HCT116 (cell line): ENCODE measurements around the gene ZBTB24. TPM values are rescaled to one million over a fixed set of nuclear protein-coding genes. Genes with fewer than 3 reads are reported as not detected.

ENCODE experiments used
- ATAC-seq: fragments of 200-7000 bp; cut with Tn5 transposase; 2 replicates; pipeline ENCODE4 v1.9.1; 2020; ENCODE audit warnings: mild to moderate bottlenecking, moderate library complexity
- BruUV-seq: library from RNA; stranded (reverse); fragments of 400-500 nt; replicated peaks from 2 replicates; lab custom pipeline; 2021; lab: Mats Ljungman, UMichigan
- CTCF ChIA-PET: fragments of 300-600 bp; sonication (Branson Sonifier 250); formaldehyde crosslinking; loops from one replicate; lab custom pipeline; 2021; ENCODE audit warnings: antibody characterized with exemption; lab: Charles Lee
- POLR2A ChIA-PET: fragments of 300-600, 350-600 bp; sonication (Branson Sonifier 250); formaldehyde crosslinking; loops from one replicate; lab custom pipeline; 2021; ENCODE audit warnings: antibody characterized with exemption; lab: Charles Lee
- RAD21 ChIA-PET, 2 experiments: fragments of 300-600 bp; sonication (Branson Sonifier 250); formaldehyde crosslinking; loops; one replicate each; lab custom pipeline; 2023; ENCODE audit warnings: low total read pairs in 2 of 2; ENCODE audit not compliant: uncharacterized antibody in 2 of 2, unreplicated experiment in 2 of 2, low non-redundant PET in 1 of 2; lab: Charles Lee
- DNase-seq: peaks from one replicate; pipeline ENCODE4 v3.0.0-alpha.2; 2010; ENCODE audit warnings: low read depth, low spot score
- H2AFZ ChIP-seq: fragments of 200-600 bp; shearing (Covaris generic), sonication (generic); 2 replicates; pipeline ENCODE4 v1.6.1; 2017; ENCODE audit warnings: low read depth, mixed run types, mixed read lengths, antibody characterized with exemption, low read length; ENCODE audit not compliant: poor library complexity, severe bottlenecking
- H3K27ac ChIP-seq: 2 replicates; pipeline ENCODE4 v1.5.1; 2012; ENCODE audit warnings: low read depth, low read length
- H3K27me3 ChIP-seq: fragments of 200-600 bp; sonication (generic); 2 replicates; pipeline ENCODE4 v1.6.1; 2016; ENCODE audit warnings: mixed run types, low read length, mixed read lengths; ENCODE audit not compliant: insufficient read depth
- H3K36me3 ChIP-seq, 2 experiments: fragments of 200-500 bp in 1 of 2; fragments of 200-600 bp in 1 of 2; sonication (Bioruptor generic) in 1 of 2; sonication (generic) in 1 of 2; 2 replicates each; pipeline versions ENCODE4 v1.5.1 to v1.6.1; 2014 to 2016; ENCODE audit warnings: low read length in 2 of 2, inconsistent platforms in 1 of 2, mixed read lengths in 1 of 2, mixed run types in 1 of 2; ENCODE audit not compliant: insufficient read depth in 2 of 2, control insufficient read depth in 1 of 2
- H3K4me1 ChIP-seq, 2 experiments: fragments of 200-600 bp in 1 of 2; sonication (generic) in 1 of 2; 2 replicates each; pipeline versions ENCODE4 v1.5.1 to v1.6.1; 2012 to 2017; ENCODE audit warnings: low read length in 2 of 2, inconsistent platforms in 1 of 2, mild to moderate bottlenecking in 1 of 2, mixed read lengths in 1 of 2, mixed run types in 1 of 2, moderate library complexity in 1 of 2; ENCODE audit not compliant: insufficient read depth in 2 of 2, control insufficient read depth in 1 of 2
- H3K4me2 ChIP-seq: fragments of 200-600 bp; sonication (generic); 2 replicates; pipeline ENCODE4 v1.6.1; 2017; ENCODE audit warnings: mixed run types, low read length, mixed read lengths
- H3K4me3 ChIP-seq, 2 experiments: fragments of 200-600 bp in 1 of 2; sonication (generic) in 1 of 2; replicated peaks in 1 of 2; 2 replicates each; pipeline ENCODE4 v1.5.1; 2011 to 2016; ENCODE audit warnings: low read length in 2 of 2, control low read depth in 1 of 2, low read depth in 1 of 2, mild to moderate bottlenecking in 1 of 2, mixed read lengths in 1 of 2, mixed run types in 1 of 2
- H3K79me2 ChIP-seq: fragments of 200-600 bp; sonication (generic); 2 replicates; pipeline ENCODE4 v1.6.1; 2017; ENCODE audit warnings: mild to moderate bottlenecking, mixed run types, low read length, moderate library complexity, mixed read lengths; ENCODE audit not compliant: insufficient read depth
- H3K9ac ChIP-seq: fragments of 200-600 bp; sonication (generic); 2 replicates; pipeline ENCODE4 v1.6.1; 2016; ENCODE audit warnings: low read length, mixed read lengths
- H3K9me2 ChIP-seq: fragments of 200-600 bp; sonication (generic), shearing (Covaris generic); 2 replicates; pipeline ENCODE4 v1.6.1; 2017; ENCODE audit warnings: mixed run types, mild to moderate bottlenecking, moderate library complexity; ENCODE audit not compliant: insufficient read depth
- H3K9me3 ChIP-seq, 2 experiments: fragments of 200-500 bp in 1 of 2; fragments of 200-600 bp in 1 of 2; sonication (Bioruptor generic) in 1 of 2; sonication (generic) in 1 of 2; 2 replicates each; pipeline ENCODE4 v1.6.1; 2014 to 2017; ENCODE audit warnings: low read length in 2 of 2, mixed read lengths in 2 of 2, inconsistent platforms in 1 of 2, low read depth in 1 of 2, mild to moderate bottlenecking in 1 of 2, mixed run types in 1 of 2, moderate library complexity in 1 of 2; ENCODE audit not compliant: control insufficient read depth in 1 of 2, insufficient read depth in 1 of 2
- H4K20me1 ChIP-seq: fragments of 200-600 bp; sonication (generic), shearing (Covaris generic); 2 replicates; pipeline ENCODE4 v1.6.1; 2017; ENCODE audit warnings: mixed run types, mild to moderate bottlenecking, moderate library complexity; ENCODE audit not compliant: insufficient read depth
- EGR1 ChIP-seq: IDR thresholded peaks from 2 replicates; pipeline ENCODE4 v1.6.1; 2012; ENCODE audit warnings: low read depth
- ELF1 ChIP-seq: IDR thresholded peaks from 2 replicates; pipeline ENCODE4 v1.6.1; 2012; ENCODE audit warnings: low read depth, borderline replicate concordance
- EZH2 ChIP-seq: fragments of 200-600 bp; sonication (generic); IDR thresholded peaks from 2 replicates; pipeline ENCODE4 v1.6.1; 2017; ENCODE audit warnings: antibody characterized with exemption, mixed run types
- EZH2phosphoT487 ChIP-seq: fragments of 200-600 bp; IDR thresholded peaks from 2 replicates; pipeline ENCODE4 v1.6.1; 2018; ENCODE audit warnings: antibody characterized with exemption, borderline replicate concordance
- JUND ChIP-seq: IDR thresholded peaks from 2 replicates; pipeline ENCODE4 v1.6.1; 2012
- POLR2AphosphoS5 ChIP-seq: IDR thresholded peaks from 2 replicates; pipeline ENCODE4 v1.6.1; 2011; ENCODE audit warnings: mild to moderate bottlenecking, low read depth, low read length, moderate library complexity
- SP1 ChIP-seq: IDR thresholded peaks from 2 replicates; pipeline ENCODE4 v1.6.1; 2012; ENCODE audit warnings: low read depth
- SRF ChIP-seq: IDR thresholded peaks from 2 replicates; pipeline ENCODE4 v1.6.1; 2012; ENCODE audit warnings: low read depth
- TCF7L2 ChIP-seq: IDR thresholded peaks from 2 replicates; pipeline ENCODE4 v1.7.0; 2011; ENCODE audit warnings: borderline replicate concordance, inconsistent platforms; ENCODE audit not compliant: insufficient read depth, insufficient read length; ENCODE audit errors: extremely low read depth
- YY1 ChIP-seq: IDR thresholded peaks from 2 replicates; pipeline ENCODE4 v1.6.1; 2011; ENCODE audit warnings: low read length, low read depth, moderate library complexity, mild to moderate bottlenecking; ENCODE audit not compliant: insufficient replicate concordance; ENCODE audit errors: extremely low read depth
- ZFX ChIP-seq: fragments of 450-650 bp; IDR thresholded peaks from 2 replicates; pipeline ENCODE4 v1.6.1; 2017
- ZNF274 ChIP-seq: fragments of 200-500 bp; sonication (Bioruptor generic); IDR thresholded peaks from 2 replicates; pipeline ENCODE4 v1.6.1; 2014; ENCODE audit warnings: mild to moderate bottlenecking, low read depth, low read length, inconsistent platforms
- intact Hi-C: fragments of 100-400 bp; cut with micrococcal nuclease; formaldehyde crosslinking; loops from 2 replicates; pipeline ENCODE4 v1.10.0; 2022
- total RNA-seq: library from RNA; stranded (reverse); gene quantifications from one replicate; pipeline ENCODE4 v1.2.1, GENCODE V29; 2021; ENCODE audit not compliant: unreplicated experiment
- TF ChIP-seq, protein P1 (sequence below): IDR thresholded peaks from 2 replicates; pipeline ENCODE4 v1.6.1; 2011; ENCODE audit warnings: mild to moderate bottlenecking, low read length, moderate library complexity; ENCODE audit not compliant: insufficient replicate concordance; ENCODE audit errors: extremely low read depth
- TF ChIP-seq, protein P2 (sequence below): IDR thresholded peaks from 2 replicates; pipeline ENCODE4 v1.6.1; 2012
- TF ChIP-seq, protein P3 (sequence below): IDR thresholded peaks from 2 replicates; pipeline ENCODE4 v1.6.1; 2012
- TF ChIP-seq, protein P4 (sequence below), 3 experiments: fragments of 200-600 bp in 1 of 3; sonication (generic) in 1 of 3; IDR thresholded peaks in 2 of 3; conservative IDR thresholded peaks in 1 of 3; 2 replicates each; pipeline ENCODE4 v1.5.1; 2012 to 2017; ENCODE audit warnings: low read depth in 2 of 3, low read length in 2 of 3, antibody characterized with exemption in 1 of 3, borderline replicate concordance in 1 of 3, control low read depth in 1 of 3, mild to moderate bottlenecking in 1 of 3, mixed read lengths in 1 of 3, mixed run types in 1 of 3, moderate library complexity in 1 of 3; ENCODE audit not compliant: insufficient read depth in 1 of 3

Gene ZBTB24
- total RNA-seq, 1 experiment from 2014 or later: 11.3 TPM

DNA sequence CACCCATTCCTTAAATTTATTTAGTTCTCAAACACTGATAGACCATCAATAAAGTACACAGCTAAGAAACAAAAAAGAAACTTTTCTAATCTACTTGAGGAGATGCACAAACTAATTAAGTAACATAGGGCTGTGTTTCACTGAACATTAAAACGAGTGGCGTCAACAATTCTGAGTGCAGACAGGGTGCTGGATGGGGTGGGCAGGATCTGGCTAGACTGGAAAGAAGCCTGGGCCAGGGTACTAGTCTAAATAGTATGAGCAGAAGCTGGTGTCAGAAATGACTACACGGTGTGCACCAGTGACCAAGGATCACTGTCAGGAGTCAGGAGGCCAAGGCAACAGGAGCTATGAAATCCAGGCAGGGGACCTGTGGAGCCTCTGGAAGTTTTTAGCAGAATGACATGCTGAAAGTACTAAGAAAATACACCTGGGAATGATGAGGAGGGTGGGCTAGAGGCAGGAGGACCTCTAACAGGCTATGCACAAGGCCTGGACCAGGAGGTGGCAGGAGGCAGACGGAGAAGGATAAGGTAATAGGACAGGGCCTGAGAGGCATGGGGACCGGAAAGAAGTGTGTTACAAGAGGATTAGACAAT lies 13.3 kb downstream of the ZBTB24 start:
- Histone ChIP-seq H4K20me1 (no peaks in the 10 kb centered on the region), H2AFZ (no peak overlapping the region), H3K9ac (no peak overlapping the region), H3K4me1 (no peaks in the 10 kb centered on the region), H3K9me2 (no peaks in the 10 kb centered on the region), H3K27me3 (no peaks in the 10 kb centered on the region), H3K4me2 (no peak overlapping the region), H3K36me3 (peaks cover 47 to 76% of the 10 kb centered on the region in 2 experiments; a peak in 3 of 4 replicates), H3K4me3 (no peak overlapping the region), H3K79me2 (peaks cover 53% of the 10 kb centered on the region), H3K9me3 (no peaks in the 10 kb centered on the region), H3K27ac (no peak overlapping the region)
- intact Hi-C loops: no loop called here
- ChIA-PET CTCF (no interaction called here), RAD21 (no interaction called here), POLR2A (no interaction called here)
- DNase-seq (no peak), ATAC-seq (no peak)
- no TSS peak for BruUV-seq
- TF ChIP-seq POLR2AphosphoS5 (no peak), ZFX (no peak), EZH2phosphoT487 (no peak), SP1 (no peak)

DNA sequence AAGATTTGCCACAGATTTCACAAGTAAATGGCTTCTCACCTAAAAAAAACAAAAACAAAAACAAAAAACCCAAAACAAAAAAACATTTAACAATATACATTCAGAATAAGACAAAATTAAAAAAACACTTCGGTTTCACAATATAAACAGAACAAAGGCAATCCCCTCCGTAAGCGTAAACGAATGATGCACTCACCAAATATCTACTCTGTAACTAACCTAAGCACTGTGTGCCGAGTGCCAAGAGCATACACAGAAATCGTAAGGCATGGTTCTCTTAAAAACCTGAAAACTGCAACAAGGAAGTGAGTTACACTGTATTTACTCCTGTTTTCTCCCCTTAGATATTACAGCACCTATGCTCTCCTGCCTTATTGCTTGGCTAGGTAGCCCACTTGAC lies 15.3 kb downstream of the ZBTB24 start:
- POLR2A ChIA-PET: no interaction called here
- H3K9me2 ChIP-seq: no peaks in the 10 kb centered on the region
- CTCF ChIA-PET: no interaction called here
- peaks cover 6% of the 10 kb centered on the region; the same call in 1 of the 2 replicates for H4K20me1 ChIP-seq
- H3K27ac ChIP-seq: no peak overlapping the region
- no peaks in the 10 kb centered on the region for H3K9me3 ChIP-seq
- no peak overlapping the region for H3K9ac ChIP-seq
- H2AFZ ChIP-seq: no peak overlapping the region
- no peaks in the 10 kb centered on the region for H3K4me1 ChIP-seq
- H3K79me2 ChIP-seq: peaks cover 51% of the 10 kb centered on the region
- RAD21 ChIA-PET: no interaction called here
- no peak for ATAC-seq
- no TSS peak for BruUV-seq
- H3K27me3 ChIP-seq: no peaks in the 10 kb centered on the region
- H3K4me2 ChIP-seq: no peak overlapping the region
- peaks cover 48 to 63% of the 10 kb centered on the region in 2 experiments; a peak in 3 of 4 replicates for H3K36me3 ChIP-seq
- intact Hi-C loops: no loop called here
- H3K4me3 ChIP-seq: no peak overlapping the region
- no peak for DNase-seq
- TF ChIP-seq SP1 (no peak), EZH2 (no peak), ZNF274 (no peak), ELF1 (no peak), SRF (no peak), ZFX (no peak), JUND (no peak), EGR1 (no peak), YY1 (no peak), TCF7L2 (no peak), EZH2phosphoT487 (no peak)
- TF ChIP-seq, protein P1, sequence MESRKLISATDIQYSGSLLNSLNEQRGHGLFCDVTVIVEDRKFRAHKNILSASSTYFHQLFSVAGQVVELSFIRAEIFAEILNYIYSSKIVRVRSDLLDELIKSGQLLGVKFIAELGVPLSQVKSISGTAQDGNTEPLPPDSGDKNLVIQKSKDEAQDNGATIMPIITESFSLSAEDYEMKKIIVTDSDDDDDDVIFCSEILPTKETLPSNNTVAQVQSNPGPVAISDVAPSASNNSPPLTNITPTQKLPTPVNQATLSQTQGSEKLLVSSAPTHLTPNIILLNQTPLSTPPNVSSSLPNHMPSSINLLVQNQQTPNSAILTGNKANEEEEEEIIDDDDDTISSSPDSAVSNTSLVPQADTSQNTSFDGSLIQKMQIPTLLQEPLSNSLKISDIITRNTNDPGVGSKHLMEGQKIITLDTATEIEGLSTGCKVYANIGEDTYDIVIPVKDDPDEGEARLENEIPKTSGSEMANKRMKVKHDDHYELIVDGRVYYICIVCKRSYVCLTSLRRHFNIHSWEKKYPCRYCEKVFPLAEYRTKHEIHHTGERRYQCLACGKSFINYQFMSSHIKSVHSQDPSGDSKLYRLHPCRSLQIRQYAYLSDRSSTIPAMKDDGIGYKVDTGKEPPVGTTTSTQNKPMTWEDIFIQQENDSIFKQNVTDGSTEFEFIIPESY: no peak
- TF ChIP-seq, protein P2, sequence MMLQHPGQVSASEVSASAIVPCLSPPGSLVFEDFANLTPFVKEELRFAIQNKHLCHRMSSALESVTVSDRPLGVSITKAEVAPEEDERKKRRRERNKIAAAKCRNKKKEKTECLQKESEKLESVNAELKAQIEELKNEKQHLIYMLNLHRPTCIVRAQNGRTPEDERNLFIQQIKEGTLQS: no peak
- TF ChIP-seq, protein P3, sequence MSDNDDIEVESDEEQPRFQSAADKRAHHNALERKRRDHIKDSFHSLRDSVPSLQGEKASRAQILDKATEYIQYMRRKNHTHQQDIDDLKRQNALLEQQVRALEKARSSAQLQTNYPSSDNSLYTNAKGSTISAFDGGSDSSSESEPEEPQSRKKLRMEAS: no peak
- TF ChIP-seq, protein P4, sequence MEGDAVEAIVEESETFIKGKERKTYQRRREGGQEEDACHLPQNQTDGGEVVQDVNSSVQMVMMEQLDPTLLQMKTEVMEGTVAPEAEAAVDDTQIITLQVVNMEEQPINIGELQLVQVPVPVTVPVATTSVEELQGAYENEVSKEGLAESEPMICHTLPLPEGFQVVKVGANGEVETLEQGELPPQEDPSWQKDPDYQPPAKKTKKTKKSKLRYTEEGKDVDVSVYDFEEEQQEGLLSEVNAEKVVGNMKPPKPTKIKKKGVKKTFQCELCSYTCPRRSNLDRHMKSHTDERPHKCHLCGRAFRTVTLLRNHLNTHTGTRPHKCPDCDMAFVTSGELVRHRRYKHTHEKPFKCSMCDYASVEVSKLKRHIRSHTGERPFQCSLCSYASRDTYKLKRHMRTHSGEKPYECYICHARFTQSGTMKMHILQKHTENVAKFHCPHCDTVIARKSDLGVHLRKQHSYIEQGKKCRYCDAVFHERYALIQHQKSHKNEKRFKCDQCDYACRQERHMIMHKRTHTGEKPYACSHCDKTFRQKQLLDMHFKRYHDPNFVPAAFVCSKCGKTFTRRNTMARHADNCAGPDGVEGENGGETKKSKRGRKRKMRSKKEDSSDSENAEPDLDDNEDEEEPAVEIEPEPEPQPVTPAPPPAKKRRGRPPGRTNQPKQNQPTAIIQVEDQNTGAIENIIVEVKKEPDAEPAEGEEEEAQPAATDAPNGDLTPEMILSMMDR (IDR thresholded peaks at IDR 0.05 in 2 of 3, conservative IDR thresholded peaks at IDR 0.05 in 1 of 3; ENCODE audit: borderline replicate concordance in 1 of 3, insufficient read depth in 1 of 3, low read depth in 2 of 3, low read length in 2 of 3): no peak
